Peyer's patch (tissue), 4 donors: ENCODE data around the gene MAS1. TPM values are rescaled to one million over a fixed set of nuclear protein-coding genes. Genes with fewer than 3 reads are reported as not detected.

ENCODE experiments used
- DNase-seq, 3 donors: peaks; one replicate each; pipeline ENCODE4 v3.0.0-alpha.2; 2017 to 2019
- H3K27ac ChIP-seq, 4 donors: fragments of 200-600 bp; sonication (generic); one replicate each; pipeline ENCODE4 v1.5.1; 2016 to 2019
- H3K27me3 ChIP-seq, 2 donors: fragments of 200-600 bp; sonication (generic); one replicate each; pipeline ENCODE4 v1.5.1; 2019
- H3K36me3 ChIP-seq, 3 donors: fragments of 200-600 bp; sonication (generic); one replicate each; pipeline ENCODE4 v1.5.1; 2016 to 2019
- H3K4me1 ChIP-seq, 4 donors: fragments of 200-600 bp; sonication (generic); one replicate each; pipeline ENCODE4 v1.5.1; 2016 to 2019
- H3K4me3 ChIP-seq, 4 donors: fragments of 200-600 bp; sonication (generic); 1 replicate in 3 of 4; 2 replicates in 1 of 4; pipeline ENCODE4 v1.5.1; 2016 to 2019; ENCODE audit warnings: mild to moderate bottlenecking in 1 of 4
- H3K9me3 ChIP-seq, 4 donors: fragments of 200-600 bp; sonication (generic); one replicate each; pipeline ENCODE4 v1.5.1; 2016 to 2019; ENCODE audit warnings: mild to moderate bottlenecking in 1 of 4
- POLR2A ChIP-seq, 2 donors: fragments of 450-650 bp; IDR thresholded peaks; one replicate each; pipeline ENCODE4 v1.5.1; 2017; ENCODE audit warnings: antibody characterized with exemption in 2 of 2, mild to moderate bottlenecking in 2 of 2, moderate library complexity in 2 of 2
- total RNA-seq, 4 donors: library from RNA; depleted of rRNA; stranded (reverse); fragments of >200 nt; gene quantifications; one replicate each; pipeline ENCODE4 v1.1.0, GENCODE V29; 2016
- TF ChIP-seq, protein P1 (sequence below), 6 experiments: fragments of 450-650 bp in 4 of 6; fragments of 200-600 bp in 2 of 6; sonication (generic) in 1 of 6; IDR thresholded peaks; one replicate each; pipeline ENCODE4 v1.5.1; 2017 to 2019; ENCODE audit warnings: antibody characterized with exemption in 6 of 6, mild to moderate bottlenecking in 3 of 6, moderate library complexity in 1 of 6

Gene MAS1
- total RNA-seq, 4 donors from 2014 or later = not detected

DNA sequence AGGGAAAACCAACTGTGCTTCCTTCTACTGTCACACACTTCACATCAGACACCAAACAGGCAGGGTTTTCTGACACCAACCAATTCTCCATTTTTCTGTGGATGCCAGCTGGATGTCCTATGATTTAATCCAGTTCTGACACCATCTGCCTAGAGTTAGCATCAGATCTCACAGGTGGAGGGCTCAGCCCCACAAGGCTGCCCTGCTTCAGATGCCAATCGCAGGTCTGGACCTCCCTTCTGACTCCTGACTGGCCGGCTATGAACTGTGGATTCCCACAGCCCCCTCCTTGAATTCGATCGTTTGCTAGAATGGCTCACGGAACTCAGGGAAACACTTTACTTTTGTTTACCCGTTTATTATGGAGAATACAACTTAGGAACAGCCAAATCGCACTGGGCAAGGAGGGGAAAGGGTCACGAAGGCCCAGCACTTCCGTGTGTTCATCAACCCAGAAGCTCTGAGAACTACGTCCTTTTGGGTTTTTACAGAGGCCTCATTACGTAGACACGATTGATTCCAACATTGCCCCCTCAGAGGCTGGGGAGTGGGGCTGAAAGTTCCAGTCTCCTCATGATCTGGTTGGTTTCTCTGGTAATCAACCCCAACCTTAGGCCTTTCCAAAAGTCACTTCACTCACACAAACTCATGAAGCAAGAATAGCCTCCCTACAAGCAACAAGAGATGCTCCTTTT, 25.4 kb upstream of the MAS1 start:
- no peaks in the 10 kb centered on the region for H3K4me1 ChIP-seq
- TF ChIP-seq POLR2A (IDR thresholded peaks at IDR 0.05) = no peak
- TF ChIP-seq, protein P1, sequence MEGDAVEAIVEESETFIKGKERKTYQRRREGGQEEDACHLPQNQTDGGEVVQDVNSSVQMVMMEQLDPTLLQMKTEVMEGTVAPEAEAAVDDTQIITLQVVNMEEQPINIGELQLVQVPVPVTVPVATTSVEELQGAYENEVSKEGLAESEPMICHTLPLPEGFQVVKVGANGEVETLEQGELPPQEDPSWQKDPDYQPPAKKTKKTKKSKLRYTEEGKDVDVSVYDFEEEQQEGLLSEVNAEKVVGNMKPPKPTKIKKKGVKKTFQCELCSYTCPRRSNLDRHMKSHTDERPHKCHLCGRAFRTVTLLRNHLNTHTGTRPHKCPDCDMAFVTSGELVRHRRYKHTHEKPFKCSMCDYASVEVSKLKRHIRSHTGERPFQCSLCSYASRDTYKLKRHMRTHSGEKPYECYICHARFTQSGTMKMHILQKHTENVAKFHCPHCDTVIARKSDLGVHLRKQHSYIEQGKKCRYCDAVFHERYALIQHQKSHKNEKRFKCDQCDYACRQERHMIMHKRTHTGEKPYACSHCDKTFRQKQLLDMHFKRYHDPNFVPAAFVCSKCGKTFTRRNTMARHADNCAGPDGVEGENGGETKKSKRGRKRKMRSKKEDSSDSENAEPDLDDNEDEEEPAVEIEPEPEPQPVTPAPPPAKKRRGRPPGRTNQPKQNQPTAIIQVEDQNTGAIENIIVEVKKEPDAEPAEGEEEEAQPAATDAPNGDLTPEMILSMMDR (IDR thresholded peaks at IDR 0.05) = no peak
- no peaks in the 10 kb centered on the region for H3K9me3 ChIP-seq
- no peaks in the 10 kb centered on the region for H3K36me3 ChIP-seq
- no peak overlapping the region for H3K27ac ChIP-seq
- no peak for DNase-seq
- no peaks in the 10 kb centered on the region for H3K27me3 ChIP-seq
- H3K4me3 ChIP-seq = no peak overlapping the region

DNA sequence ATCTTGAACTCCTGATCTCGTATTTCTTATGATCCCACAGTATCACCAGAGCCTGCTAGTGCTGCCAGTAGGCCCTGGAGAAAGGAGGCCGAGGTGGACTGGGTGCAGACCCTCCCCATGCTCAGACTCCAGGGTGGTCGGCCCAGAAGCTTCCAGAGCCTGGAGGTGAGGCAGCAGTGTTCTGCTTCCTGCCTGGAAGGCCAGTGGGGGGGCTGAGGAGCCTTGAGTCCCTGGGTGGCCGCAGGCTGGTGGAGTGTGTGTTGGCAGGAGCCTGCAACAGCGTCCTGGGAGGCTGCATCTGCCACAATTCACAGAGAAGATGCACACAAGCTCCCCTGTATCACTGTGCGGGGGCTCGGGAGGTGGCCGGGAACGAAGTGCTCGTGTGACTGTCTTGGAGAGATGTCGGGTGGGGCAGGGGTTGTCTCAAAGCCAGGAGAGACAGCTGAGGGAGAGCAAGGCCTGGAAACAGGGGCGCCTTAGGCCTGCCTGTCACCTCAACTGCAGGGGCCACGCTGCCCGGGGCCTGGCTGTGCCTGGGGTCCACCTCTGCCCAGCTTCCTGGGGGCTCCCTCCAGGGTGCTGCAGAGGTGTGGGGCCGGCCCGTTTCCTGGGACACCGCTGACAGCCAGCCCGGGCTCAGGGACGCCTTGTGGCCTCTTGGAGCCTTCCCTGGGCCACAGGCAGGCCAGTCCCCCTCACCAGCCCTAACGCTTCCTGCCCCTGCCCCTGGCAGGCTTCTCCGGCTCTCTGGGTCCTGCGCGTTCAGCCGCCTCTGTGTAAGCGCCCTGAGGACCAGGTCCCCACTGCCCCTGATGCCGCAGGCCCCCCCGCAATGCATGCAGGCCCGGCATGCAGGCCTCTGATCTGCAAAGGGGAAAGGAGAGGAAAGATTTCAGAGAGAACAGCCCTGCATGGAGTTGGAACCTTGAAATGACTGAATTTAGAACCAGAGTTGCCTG, 24.2 kb upstream of the MAS1 start:
- Histone ChIP-seq H3K4me1 (no peaks in the 10 kb centered on the region), H3K27me3 (no peaks in the 10 kb centered on the region), H3K9me3 (no peaks in the 10 kb centered on the region), H3K4me3 (no peak overlapping the region), H3K36me3 (no peaks in the 10 kb centered on the region), H3K27ac (no peak overlapping the region)
- TF ChIP-seq, protein P1 (IDR thresholded peaks at IDR 0.05) = no peak
- TF ChIP-seq POLR2A (IDR thresholded peaks at IDR 0.05) = no peak
- DNase-seq = no peak

DNA sequence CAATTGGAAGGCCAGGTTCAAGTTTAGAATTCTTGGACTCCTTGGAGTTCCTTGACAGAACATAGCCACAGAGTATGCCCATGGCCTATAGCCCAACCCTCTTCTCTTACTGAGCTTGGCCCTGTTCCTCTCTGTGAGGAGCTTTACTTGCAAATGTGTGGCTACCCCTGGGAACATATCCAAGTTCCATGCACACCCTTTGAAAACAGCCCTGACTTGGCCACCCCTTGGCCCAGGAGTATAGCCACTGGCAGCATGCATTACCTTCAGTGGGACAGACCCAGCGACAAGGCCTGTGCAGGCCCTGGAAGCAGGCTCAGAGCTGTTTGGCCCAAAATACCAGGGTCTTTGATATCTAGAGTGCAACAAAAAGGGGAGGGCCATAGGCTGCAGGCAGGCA, 19.5 kb upstream of the MAS1 start:
- TF ChIP-seq, protein P1 (IDR thresholded peaks at IDR 0.05) = no peak
- no peak for TF ChIP-seq POLR2A (IDR thresholded peaks at IDR 0.05)
- no peaks in the 10 kb centered on the region for H3K9me3 ChIP-seq
- no peak overlapping the region for H3K27ac ChIP-seq
- no peaks in the 10 kb centered on the region for H3K27me3 ChIP-seq
- no peak overlapping the region for H3K4me3 ChIP-seq
- no peaks in the 10 kb centered on the region for H3K36me3 ChIP-seq
- H3K4me1 ChIP-seq = no peaks in the 10 kb centered on the region
- DNase-seq = no peak

DNA sequence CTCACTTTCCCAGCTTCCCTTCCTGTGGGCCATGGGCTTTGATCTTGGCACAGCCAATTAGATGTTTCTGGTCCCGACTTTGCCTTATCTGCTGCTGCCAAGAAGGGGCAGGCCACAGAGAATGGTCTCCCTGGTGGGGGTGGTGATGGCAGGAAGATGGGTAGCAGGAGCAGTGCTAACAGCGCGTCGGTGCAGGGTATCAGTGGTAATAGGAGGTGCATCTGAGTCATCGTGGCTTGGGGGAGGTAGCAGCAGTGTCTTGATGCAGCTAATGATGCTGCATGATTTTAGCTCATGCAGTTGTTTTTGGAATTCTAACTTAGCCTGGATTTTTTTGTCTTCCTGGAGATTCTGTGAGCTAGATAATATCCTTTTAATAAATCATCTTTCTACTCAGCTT, 18.9 kb upstream of the MAS1 start:
- no peaks in the 10 kb centered on the region for H3K27me3 ChIP-seq
- DNase-seq = no peak
- no peak overlapping the region for H3K4me3 ChIP-seq
- TF ChIP-seq, protein P1 (IDR thresholded peaks at IDR 0.05) = no peak
- TF ChIP-seq POLR2A (IDR thresholded peaks at IDR 0.05) = no peak
- H3K4me1 ChIP-seq = no peaks in the 10 kb centered on the region
- no peaks in the 10 kb centered on the region for H3K9me3 ChIP-seq
- H3K27ac ChIP-seq = no peak overlapping the region
- no peaks in the 10 kb centered on the region for H3K36me3 ChIP-seq

DNA sequence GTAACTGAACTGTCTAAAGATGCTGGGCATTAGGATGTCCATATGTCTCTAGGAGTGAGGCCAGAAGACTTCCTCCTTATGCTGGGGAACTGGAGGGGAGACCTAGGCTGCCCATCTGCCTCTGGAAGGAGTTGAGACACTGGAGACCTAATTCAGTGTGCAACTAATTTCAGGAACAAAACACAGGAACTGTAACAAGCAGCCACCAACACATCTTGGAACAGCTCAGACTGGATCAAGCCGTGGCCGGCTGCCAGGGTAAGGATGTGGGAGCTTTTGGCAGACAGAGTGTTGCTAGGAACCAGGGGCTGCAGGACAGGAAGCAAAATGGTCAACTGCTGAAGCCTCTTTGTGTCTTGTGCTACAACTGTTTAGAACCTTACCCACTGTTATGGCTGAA, 16.4 kb upstream of the MAS1 start:
- H3K36me3 ChIP-seq = no peaks in the 10 kb centered on the region
- H3K9me3 ChIP-seq = no peaks in the 10 kb centered on the region
- no peaks in the 10 kb centered on the region for H3K4me1 ChIP-seq
- no peaks in the 10 kb centered on the region for H3K27me3 ChIP-seq
- H3K27ac ChIP-seq = no peak overlapping the region
- TF ChIP-seq, protein P1 (IDR thresholded peaks at IDR 0.05) = no peak
- TF ChIP-seq POLR2A (IDR thresholded peaks at IDR 0.05) = no peak
- no peak overlapping the region for H3K4me3 ChIP-seq
- no peak for DNase-seq
